CD4-positive, alpha-beta T cell treated with Interferon alpha-2 for 1 hour (primary cell): ENCODE results near the gene KRT38.

ENCODE experiments used
- DNase-seq, 2 donors: peaks; one replicate each; pipeline ENCODE4 v3.0.0-alpha.2; 2020 to 2022

Gene KRT38

DNA sequence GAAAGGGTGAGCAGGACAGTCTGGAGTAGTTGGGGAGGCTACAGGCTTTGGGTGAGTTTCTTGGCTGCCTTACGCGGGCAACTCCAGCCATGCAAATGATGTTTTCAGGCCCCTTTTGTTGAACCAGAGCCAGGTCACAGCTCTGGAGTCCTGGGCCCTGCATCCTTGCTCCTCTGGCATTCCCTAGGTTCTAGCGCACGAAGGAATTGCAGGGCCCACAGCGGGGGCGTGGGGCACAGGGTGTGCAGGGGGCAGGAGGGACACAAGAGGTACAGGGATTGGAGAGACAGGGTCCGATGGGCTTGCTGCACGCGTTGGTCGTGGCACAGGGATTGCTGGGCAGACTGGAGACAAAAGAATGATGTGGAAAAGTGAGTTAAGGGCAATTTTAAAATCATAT lies 47.0 kb downstream of the KRT38 start:
- DNase-seq: no peak

DNA sequence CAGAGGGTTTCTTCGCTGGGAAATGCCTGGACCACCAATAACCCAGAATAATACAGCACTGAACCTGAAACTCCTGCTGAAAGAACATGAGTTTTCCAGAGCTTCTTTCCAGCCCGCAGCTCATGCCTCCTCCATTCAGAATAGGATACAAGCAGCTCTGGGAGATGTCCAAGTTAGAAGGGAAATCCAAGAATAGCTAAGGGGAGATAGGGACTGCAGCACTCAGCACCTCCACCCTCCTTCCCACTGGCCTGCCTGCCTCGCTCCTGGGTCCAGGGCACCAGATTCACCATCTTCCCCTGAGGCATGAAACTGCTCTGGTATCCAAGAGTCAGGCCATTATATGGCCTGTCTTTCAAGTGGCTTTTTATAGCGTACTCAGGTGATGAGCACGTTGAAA lies 47.5 kb downstream of the KRT38 start:
- no peak for DNase-seq

DNA sequence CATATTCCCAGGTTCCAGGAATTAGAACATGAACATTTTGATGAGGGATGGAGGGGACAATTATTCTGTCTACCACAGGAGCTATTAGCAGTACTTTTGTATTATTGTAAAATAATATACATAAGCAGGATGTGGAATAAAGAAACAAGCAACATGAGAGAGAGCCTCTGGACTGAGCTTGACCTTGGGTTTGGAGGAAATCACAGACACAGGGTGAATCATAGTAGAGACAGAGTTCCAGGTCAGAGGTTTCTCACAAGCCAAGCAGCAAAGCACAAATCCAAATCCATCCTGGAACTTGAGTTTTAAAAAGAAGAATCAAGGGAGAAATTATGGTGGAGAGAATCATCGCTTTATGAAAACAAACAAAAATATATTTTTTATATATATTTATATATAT lies 48.5 kb downstream of the KRT38 start:
- DNase-seq: no peak

DNA sequence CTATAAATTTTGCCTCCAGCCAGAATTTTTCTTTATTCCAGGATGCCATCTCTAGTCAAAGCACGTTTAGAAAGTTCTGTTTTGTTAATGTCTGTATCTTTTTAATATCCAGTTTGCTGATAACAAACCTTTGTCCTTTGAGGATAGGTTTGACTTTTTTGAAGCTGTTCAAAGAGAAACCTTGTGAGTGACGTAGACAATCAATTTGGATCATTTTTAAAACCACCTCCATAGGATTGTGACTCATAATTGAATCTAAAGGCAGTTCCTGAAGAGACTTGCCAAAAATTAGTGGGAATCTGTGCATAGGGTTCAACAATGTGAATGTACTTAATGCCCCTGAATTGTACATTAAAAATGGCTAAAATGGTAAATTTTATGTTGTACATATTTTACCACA lies 49.2 kb downstream of the KRT38 start:
- DNase-seq: no peak

DNA sequence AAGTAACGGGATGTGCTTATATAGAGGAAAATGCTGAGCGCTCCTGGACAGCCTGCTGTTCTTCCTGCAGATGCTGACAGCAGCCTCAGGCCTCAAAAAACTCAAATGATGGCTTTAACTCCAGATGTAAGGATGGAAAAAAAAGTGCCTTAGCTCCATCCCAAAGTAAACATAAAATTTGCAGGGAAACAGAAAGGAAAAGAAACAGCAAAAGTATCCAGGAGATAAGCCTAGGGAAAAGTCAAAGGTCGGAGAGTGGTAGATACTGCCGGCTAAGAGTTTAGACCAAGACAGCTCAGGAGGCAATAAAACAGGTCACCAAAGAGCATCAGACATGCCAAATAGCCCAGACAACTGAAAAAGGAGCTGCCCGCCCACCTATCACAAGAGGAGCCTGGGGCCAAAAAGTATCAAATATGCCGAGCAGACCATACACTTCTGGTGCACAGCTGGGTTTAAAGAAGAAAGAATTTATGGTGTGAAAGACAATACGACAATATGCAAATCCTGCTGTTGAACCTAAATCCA lies 50.3 kb downstream of the KRT38 start:
- DNase-seq: no peak

DNA sequence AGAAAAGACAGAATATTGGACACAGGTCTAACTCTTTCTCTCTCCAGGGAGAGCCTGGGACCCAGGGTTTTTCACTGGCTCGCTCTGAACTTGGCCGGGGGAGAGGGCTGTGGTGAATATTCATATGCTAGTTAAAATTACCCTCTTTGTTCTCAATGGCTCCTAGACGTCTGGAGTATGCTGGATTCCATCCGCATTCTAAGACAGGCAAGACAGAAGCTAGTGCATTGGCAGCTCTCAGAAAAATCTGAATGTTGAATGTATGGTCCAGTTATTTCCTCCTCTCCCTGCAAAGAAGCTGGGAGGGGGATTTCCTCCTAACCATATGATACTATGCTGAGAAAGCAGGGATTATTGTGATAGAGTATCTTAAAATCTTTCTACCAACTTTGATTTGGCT lies 53.1 kb downstream of the KRT38 start:
- DNase-seq: no peak

DNA sequence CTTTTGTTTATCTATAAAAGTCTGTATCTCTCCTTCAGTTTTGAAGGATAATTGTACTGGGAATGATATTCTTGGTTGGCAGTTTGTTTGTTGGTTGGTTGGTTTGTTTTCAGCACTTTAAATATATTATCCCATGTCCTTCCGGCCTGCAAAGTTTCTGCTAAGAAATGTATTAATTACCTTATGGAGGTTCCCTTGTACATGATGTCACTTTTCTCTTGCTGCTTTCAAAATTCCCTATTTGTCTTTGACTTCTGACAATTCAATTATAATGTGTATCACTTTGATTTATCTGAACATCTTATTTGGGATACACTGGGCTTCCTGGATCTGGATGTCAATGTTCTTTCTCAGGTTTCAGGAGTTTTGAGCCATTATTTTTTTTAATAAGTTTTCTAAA lies 54.6 kb downstream of the KRT38 start:
- DNase-seq: no peak
